ENCODE results near the gene NCKAP5.
"Not testable (repeated sequence)": the region's sequence is repeated elsewhere in the genome, so short reads cannot be mapped to it uniquely, and the experiment has no call there.

NCKAP5 gene

DNA sequence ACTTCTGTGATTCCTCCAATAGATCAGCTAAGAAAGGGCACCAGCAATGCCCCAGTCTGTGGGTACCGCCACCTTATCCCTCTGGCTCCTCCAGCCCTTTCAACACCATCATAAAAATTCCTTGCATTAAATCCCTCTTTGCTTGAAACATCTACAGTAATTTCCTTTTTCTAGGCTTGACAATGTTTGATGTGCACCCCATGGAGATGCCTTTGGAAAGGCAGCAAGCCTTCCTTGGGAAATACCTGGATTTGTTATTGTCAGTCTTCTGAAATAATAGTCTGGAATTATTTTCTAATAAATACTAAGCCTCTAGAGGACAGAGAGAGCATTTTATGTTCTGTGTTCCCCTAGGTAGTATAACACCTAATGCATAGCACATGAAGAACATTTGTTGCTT, 46.1 kb downstream of the NCKAP5 start:
- DNase-seq (ENCODE audit: low read depth), result no peak

DNA sequence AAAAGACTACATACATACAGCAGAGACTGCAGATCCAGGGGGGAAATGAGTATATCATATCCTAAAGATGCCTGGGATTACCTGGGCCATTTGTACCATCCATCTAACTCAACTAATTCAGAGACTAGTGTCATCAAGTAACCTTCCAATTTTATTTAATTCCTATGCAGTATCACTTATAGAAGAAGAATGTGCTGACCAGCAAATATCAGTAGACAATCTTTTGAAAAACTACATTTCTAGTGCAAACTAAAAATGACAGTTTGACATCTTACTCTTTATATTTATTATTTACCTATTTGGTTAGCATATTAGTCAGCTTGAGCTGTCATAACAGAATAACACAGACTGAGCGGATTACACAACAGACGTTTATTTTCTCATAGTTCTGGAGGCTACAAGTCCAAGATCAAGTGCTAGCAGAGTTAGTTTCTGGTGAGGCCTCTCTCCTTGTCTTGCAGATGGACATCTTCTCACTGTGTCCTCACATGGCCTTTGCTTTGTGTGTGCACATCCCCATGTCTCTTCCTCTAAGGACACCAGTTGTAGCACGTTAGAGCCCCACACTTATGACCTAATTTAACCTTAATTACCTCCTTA, 47.0 kb downstream of the NCKAP5 start:
- DNase-seq (ENCODE audit: low read depth), result no peak

DNA sequence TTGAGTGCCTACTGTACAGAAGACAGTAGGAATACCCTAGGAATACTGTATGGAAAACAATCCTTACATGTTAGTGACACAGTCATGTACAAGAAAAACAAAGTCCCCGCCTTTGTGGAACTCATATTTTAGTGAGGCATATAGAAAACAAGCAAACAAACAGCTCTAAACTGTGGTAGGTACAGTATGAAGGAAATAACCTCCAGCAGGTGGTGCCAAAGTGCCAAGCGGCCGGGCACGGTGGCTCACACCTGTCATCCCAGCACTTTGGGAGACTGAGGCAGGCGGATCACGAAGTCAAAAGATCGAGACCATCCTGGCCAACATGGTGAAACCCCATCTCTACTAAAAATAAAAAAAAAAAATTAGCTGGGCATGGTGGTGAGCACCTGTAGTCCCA, 48.6 kb downstream of the NCKAP5 start:
- not testable (repeated sequence) for DNase-seq (ENCODE audit: low read depth)

DNA sequence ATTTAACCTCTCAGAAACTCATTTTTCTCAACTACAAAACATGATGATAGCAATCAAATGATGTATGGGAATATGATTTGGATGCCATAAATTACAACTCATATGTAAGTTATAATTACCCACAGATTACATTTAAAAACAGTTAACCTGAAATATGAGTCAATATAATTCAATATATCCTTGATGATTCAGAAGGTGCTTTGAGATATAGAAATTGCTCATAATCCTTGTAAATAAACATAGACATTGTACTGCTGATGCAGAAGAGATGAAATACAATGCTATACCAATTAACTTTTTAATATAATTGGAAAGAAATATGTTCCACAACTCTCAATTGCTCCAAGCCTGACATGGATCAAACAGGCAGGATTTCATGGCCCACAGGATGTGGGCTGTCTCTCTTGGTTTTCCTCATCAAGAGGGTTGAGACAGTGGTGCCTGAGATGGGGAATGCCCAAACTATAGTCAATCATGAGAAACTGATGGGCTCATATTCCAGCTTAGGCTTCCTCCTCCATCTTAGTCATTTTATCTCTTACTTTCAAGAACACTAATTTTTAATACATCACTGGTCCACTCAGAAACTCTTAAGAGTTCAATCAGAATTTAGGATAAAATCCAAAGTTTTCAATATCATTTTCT, 49.4 kb downstream of the NCKAP5 start:
- no peak for DNase-seq (ENCODE audit: low read depth)

DNA sequence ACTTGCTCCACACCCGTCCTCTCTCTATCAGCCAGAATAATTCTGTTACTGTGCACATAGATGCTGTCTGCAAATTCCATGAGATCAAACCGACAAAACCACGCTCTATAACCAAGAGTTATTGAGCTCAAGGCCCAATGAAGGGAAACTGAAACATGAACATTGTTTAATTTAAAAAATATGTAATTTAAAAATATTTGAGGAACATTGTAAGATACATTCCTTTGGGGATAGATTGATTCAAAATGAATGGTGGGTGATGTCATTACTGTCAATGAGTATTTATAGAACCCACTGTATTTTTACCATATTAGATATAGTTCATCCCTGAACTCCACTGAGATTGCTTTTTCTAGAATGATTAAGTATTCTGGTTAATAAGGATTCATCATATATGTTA, 50.4 kb downstream of the NCKAP5 start:
- no peak for DNase-seq (ENCODE audit: low read depth)

GRCh38 chr2:133516405-133517026, 51.7 kb downstream of the NCKAP5 start:
- DNase-seq (ENCODE audit: low read depth), result no peak

DNA sequence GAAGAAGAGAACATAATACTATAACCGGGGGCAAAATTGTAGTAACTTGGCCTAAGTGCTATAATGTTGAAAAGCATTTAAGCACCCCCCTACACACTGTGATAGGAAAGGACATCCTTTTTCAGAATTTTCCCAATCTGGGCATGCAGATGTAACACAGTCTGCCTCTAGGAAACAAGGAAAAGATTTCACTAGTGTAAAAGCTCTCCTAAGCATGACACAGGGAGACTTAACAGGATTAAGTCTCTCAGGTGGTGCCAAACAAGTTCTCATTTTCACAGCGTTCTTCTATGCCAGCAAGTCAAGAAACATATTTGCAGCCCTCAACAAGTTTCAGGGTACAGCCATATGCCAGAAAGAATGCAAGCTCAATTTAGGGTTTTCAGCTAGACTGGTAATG, 53.0 kb downstream of the NCKAP5 start:
- DNase-seq (ENCODE audit: low read depth), result no peak

DNA sequence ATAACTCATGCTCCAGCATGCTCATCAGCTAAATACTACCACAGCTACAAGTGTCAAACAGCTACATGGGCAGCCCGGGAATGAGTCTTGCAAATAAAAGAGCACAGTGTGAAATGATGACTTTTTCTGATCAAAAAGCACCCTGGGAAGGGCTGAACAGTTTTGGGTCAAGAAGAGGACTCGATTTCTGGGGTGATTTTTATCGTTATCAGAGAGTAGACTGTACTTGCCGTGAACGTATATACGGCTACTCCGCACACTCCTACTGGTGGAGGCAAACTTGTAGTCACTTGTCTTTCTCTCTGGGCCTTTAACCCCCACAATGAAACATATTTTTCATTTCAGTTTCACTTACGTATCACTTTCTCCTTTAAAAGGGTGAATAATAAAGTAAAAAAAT, 54.4 kb downstream of the NCKAP5 start:
- no peak for DNase-seq (ENCODE audit: low read depth)

- no peak for DNase-seq (ENCODE audit: low read depth)
These were observed 56.1 kb downstream of the NCKAP5 start for GRCh38 chr2:133512121-133512520.

DNA sequence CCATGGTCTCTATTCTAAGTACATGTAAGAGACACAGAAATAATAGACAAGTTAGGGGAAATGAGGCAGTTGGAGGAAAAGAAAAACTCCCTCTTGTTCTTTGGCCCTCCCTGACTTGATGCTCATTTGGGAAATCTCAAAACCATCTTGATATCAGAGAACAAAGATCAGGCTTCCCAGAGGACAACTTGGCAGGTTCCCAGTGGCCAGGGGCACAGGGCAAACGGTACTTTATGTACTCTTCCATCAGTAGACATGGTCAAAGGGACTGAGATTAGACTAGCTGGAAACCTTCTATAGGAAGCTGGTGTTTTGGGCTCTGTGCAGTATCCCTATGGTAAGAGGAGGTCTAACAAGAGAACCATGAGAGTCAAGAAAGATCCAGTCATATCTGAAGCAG, 56.6 kb downstream of the NCKAP5 start:
- no peak for DNase-seq (ENCODE audit: low read depth)

GRCh38 chr2:133509777-133510176, 58.5 kb downstream of the NCKAP5 start:
- DNase-seq (ENCODE audit: low read depth), result no peak

- no peak for DNase-seq (ENCODE audit: low read depth)
These were observed 59.6 kb downstream of the NCKAP5 start for GRCh38 chr2:133508546-133509165.

DNA sequence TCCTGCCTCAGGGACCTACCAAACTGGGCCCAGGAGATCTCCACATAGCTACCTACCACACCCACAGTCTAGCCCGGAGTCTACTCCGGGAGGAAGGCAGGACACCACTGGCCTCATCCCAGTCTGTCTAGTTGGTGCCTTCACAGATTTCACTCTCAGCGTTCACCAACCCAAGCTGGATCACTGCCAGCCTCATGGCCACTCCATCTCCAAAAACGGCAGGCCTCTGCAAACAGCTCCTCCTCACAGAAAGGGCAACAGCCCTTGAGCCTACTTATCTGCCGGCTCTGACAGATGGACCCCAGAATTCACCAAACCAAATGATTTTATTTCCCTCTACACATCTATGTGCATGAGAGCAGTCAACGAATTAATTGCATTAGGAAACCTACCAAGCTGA, 61.3 kb downstream of the NCKAP5 start:
- DNase-seq (ENCODE audit: low read depth), result no peak

DNA sequence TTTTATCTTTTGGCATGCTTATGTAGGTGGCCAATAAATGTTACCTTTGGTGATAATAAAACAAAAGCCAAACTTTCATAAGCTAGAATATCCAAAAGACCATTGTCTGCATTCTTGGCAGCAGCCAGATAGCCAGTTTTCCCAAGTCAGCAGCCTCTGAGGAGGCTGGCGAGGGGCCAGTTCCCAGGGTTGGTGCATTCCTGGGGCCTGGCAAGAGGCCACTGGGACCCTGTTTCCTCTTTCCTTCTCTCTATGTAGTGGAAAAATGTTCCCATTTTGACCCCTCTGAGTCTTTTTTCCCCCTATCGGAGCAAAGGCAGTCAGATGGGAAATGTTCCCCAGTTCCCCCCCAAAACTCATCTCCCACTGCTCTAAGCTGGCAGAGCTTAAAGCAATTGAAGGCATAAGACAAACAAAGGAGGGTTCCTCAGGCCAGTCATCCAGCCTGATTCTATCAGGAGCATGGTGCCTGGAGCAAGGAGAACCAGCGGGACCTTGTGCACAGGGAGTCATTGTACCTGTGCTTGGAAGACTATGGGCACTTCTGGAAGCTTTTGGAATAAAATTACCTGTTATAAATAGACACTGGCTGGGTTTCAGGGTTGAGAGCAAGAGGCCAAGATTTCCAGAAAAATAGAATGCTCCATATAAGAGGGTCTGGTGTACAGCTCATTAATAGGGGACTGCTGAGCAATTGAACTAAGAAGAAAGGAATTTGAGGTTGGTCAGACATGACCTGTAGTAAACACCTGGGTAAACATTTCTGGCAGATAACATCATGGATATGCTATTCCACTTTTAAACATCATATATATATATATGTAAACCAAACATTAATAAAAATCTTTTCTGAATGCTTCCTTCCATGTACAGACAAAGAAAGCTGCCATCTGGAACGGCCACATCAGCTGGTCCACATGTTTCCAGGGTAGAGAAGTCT, 63.4 kb downstream of the NCKAP5 start:
- no peak for DNase-seq (ENCODE audit: low read depth)

- DNase-seq (ENCODE audit: low read depth), result no peak
These were observed 64.3 kb downstream of the NCKAP5 start for GRCh38 chr2:133503927-133504326.

DNA sequence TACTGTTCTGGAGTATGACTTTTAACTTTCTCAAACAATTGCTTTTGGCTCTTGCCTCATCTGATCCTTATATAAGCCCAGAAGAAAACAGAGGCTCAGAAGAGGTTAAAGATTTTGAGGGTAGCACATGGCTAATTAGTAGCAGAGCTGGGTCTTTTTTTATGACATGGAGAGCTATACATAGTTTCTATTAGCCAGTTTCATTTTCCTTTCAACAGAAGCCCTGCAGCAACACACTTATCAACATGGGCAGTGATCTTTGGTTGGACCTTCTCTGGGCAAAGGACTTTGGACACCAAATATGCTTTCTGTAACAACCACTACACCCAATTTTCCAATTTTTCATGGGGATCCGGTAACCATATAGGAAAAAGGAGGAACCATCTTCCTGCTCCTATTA, 64.9 kb downstream of the NCKAP5 start:
- DNase-seq (ENCODE audit: low read depth), result no peak

DNA sequence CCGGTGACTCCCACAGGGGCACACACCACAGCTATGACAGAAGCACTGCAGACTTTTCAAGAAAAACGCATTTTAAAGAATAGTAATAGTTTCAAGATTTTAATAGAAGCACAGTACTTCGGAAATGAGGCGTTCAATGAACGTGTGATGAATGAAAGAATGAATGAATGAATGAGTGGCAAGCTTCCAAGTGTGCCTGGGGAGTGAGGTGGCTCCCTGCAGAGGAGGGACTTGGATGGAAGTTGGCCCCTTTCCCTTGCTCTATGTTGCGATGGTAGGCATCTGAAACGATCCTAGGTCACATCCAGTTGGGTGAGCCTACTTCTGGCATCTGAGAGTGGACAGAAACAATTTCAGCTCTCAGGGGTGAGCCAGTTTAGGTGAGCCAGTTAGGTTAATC, 65.6 kb downstream of the NCKAP5 start:
- no peak for DNase-seq (ENCODE audit: low read depth)

DNA sequence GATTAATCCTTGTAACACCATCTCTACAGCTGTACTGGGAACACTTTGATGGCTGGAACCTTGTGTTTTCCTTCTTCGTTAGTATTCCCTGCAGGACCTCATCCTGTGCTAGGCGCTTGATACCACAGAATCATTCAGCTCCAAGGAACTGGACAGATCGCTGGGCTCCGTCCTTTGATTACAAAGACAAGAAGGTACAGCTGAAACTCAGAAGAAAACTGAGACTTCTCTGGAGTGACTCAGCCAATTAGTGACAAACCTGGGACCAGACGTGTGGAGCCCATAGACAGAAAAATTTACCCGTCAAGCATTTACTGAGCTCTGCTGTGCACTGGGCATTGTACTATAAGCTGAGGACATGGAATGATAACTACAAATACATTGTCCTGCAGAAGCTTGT, 67.3 kb downstream of the NCKAP5 start:
- no peak for DNase-seq (ENCODE audit: low read depth)

DNA sequence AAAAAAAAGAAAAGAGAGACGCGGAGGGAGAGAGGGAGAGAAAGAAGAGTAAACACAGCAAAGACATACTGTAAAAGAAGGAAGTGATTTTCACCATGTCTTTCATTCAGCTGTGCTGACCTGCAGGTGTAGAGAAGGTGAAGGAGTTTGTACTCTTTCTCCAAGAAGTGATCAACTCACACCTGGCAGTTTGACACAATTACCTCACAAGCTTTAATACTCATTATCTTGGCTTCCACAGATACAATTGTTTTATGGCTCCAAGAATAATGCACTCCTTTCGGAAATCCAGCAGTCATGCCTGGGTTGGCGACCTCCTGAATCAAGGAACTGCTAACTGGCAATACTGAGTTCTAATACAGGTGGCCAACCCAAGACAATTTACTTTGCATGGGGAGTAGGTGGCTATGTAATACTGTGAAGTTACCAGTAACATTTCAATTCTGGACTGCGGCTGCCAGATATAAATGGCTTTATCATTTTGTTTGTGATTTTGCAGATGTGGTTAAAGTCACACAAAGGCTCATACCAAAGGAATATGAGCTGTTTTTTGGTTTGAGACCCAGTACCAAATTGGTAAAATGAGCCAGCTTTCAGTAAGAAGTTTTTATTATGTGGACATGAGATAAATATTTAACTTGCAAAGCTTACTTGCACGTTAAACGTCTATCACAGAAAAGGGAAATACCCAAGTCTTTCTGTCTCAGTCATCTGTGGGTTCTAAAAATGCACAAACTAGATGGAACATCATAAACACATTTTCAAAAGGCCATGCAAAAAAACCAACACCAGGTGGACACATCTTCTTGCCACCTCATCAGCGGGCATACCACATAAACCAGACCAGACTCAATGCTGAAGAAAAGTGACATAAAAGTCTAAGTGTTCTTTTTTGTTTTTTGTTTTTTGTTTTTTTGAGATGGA, 69.3 kb downstream of the NCKAP5 start:
- DNase-seq (ENCODE audit: low read depth), result no peak

GRCh38 chr2:133497951-133498565, 70.2 kb downstream of the NCKAP5 start:
- DNase-seq (ENCODE audit: low read depth), result no peak
